Caco-2 (cell line): ENCODE results near the gene CNOT10. TPM values are rescaled to one million over a fixed set of nuclear protein-coding genes. Genes with fewer than 3 reads are reported as not detected.

Experiments
- BruUV-seq: library from RNA; stranded (reverse); fragments of 400-500 nt; replicated peaks from 2 replicates; lab custom pipeline; 2021; lab: Mats Ljungman, UMichigan
- CTCF ChIA-PET: fragments of 300-600 bp; sonication (Branson Sonifier 250); formaldehyde crosslinking; loops from one replicate; lab custom pipeline; 2022; ENCODE audit warnings: antibody characterized with exemption; lab: Charles Lee
- POLR2A ChIA-PET: fragments of 300-600 bp; sonication (Branson Sonifier 250); formaldehyde crosslinking; loops from one replicate; lab custom pipeline; 2022; ENCODE audit warnings: antibody characterized with exemption; lab: Charles Lee
- DNase-seq, 2 experiments: peaks; one replicate each; pipeline versions ENCODE4 v3.0.0 to v3.0.0-alpha.2; 2020 to 2022
- H3K27me3 ChIP-seq: replicated peaks from 2 replicates; pipeline ENCODE4 v1.6.0; 2011; ENCODE audit warnings: low read length; ENCODE audit not compliant: control insufficient read depth, insufficient read depth
- H3K36me3 ChIP-seq: 2 replicates; pipeline ENCODE4 v1.5.1; 2011; ENCODE audit warnings: low read length; ENCODE audit not compliant: control insufficient read depth, insufficient read depth
- H3K4me1 ChIP-seq: fragments of 250-450 bp; sonication (Bioruptor Pico); 2 replicates; pipeline ENCODE4 v1.5.1; 2020; ENCODE audit warnings: mild to moderate bottlenecking
- H3K4me3 ChIP-seq: 2 replicates; pipeline ENCODE4 v1.5.1; 2011; ENCODE audit warnings: low read depth, mild to moderate bottlenecking, control low read depth, low read length
- H3K9me3 ChIP-seq: fragments of 250-450 bp; sonication (Bioruptor Pico); 2 replicates; pipeline ENCODE4 v1.5.1; 2020; ENCODE audit warnings: mild to moderate bottlenecking, moderate library complexity
- H3K27ac Mint-ChIP-seq: one replicate; pipeline ENCODE4 v1.8.0; 2022; ENCODE audit warnings: mixed read lengths; ENCODE audit not compliant: unreplicated experiment
- H3K27me3 Mint-ChIP-seq: one replicate; pipeline ENCODE4 v1.8.0; 2022; ENCODE audit warnings: mixed read lengths; ENCODE audit not compliant: insufficient read depth, unreplicated experiment
- H3K36me3 Mint-ChIP-seq: one replicate; pipeline ENCODE4 v1.8.0; 2022; ENCODE audit warnings: mild to moderate bottlenecking, mixed read lengths; ENCODE audit not compliant: insufficient read depth, unreplicated experiment
- H3K4me1 Mint-ChIP-seq: one replicate; pipeline ENCODE4 v1.8.0; 2022; ENCODE audit warnings: low read depth, mixed read lengths; ENCODE audit not compliant: unreplicated experiment
- H3K4me3 Mint-ChIP-seq: one replicate; pipeline ENCODE4 v1.8.0; 2022; ENCODE audit warnings: mild to moderate bottlenecking, moderate library complexity, mixed read lengths; ENCODE audit not compliant: unreplicated experiment
- H3K9me3 Mint-ChIP-seq: one replicate; pipeline ENCODE4 v1.8.0; 2022; ENCODE audit warnings: mixed read lengths; ENCODE audit not compliant: unreplicated experiment
- intact Hi-C: fragments of 100-400 bp; cut with micrococcal nuclease; formaldehyde crosslinking; loops from one replicate; pipeline ENCODE4 v1.10.0; 2022; ENCODE audit not compliant: unreplicated experiment
- total RNA-seq: library from RNA; stranded (reverse); gene quantifications from 2 replicates; pipeline ENCODE4 v1.2.3, GENCODE V29; 2022
- TF ChIP-seq, protein P1 (sequence below), 2 experiments: fragments of 200-600 bp in 1 of 2; IDR thresholded peaks; 1 replicate in 1 of 2; 2 replicates in 1 of 2; pipeline versions ENCODE4 v1.5.1 to v1.8.0; 2011 to 2022; ENCODE audit warnings: antibody characterized with exemption in 1 of 2, control low read depth in 1 of 2, inconsistent platforms in 1 of 2, low read depth in 1 of 2, low read length in 1 of 2, mild to moderate bottlenecking in 1 of 2, moderate library complexity in 1 of 2; ENCODE audit not compliant: insufficient read depth in 1 of 2, severe bottlenecking in 1 of 2, unreplicated experiment in 1 of 2

CNOT10 gene
- total RNA-seq, 1 experiment from 2014 or later = 49.5 TPM

GRCh38 chr3:32675650-32676049 lies 9.3 kb upstream of the CNOT10 start:
- intact Hi-C loops = no loop called here
- CTCF ChIA-PET = no interaction called here
- Mint-ChIP-seq H3K4me1 (no peaks in the 10 kb centered on the region), H3K9me3 (no peaks in the 10 kb centered on the region), H3K27ac (no peak overlapping the region), H3K27me3 (no peaks in the 10 kb centered on the region), H3K36me3 (no peaks in the 10 kb centered on the region), H3K4me3 (no peak overlapping the region)
- H3K36me3 ChIP-seq = no peaks in the 10 kb centered on the region
- H3K27me3 ChIP-seq = no peaks in the 10 kb centered on the region
- no peak for DNase-seq
- POLR2A ChIA-PET = no interaction called here
- no peaks in the 10 kb centered on the region for H3K4me1 ChIP-seq
- no peaks in the 10 kb centered on the region for H3K9me3 ChIP-seq
- no peak overlapping the region for H3K4me3 ChIP-seq
- TF ChIP-seq, protein P1, sequence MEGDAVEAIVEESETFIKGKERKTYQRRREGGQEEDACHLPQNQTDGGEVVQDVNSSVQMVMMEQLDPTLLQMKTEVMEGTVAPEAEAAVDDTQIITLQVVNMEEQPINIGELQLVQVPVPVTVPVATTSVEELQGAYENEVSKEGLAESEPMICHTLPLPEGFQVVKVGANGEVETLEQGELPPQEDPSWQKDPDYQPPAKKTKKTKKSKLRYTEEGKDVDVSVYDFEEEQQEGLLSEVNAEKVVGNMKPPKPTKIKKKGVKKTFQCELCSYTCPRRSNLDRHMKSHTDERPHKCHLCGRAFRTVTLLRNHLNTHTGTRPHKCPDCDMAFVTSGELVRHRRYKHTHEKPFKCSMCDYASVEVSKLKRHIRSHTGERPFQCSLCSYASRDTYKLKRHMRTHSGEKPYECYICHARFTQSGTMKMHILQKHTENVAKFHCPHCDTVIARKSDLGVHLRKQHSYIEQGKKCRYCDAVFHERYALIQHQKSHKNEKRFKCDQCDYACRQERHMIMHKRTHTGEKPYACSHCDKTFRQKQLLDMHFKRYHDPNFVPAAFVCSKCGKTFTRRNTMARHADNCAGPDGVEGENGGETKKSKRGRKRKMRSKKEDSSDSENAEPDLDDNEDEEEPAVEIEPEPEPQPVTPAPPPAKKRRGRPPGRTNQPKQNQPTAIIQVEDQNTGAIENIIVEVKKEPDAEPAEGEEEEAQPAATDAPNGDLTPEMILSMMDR (IDR thresholded peaks at IDR 0.05; ENCODE audit: insufficient read depth in 1 of 2, low read depth in 1 of 2, low read length in 1 of 2, severe bottlenecking in 1 of 2, unreplicated experiment in 1 of 2) = no peak
- no TSS peak for BruUV-seq

DNA sequence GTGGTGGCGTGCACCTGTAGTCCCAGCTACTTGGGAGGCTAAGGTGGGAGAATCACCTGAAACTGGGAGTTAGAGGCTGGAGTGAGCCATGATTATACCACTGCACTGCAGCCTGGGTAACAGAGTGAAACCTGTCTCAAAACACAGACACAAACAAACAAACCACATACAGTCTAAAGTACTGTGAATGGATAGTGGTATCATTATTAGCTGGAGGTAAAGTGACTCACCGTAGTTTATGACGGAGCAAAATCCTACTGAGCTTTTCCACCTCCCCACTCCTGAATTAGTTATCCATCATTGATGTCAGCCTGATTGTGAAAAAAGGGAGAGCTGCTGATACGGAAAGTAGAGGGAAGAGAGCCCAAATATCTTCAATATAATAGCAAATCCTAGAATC lies 3.2 kb upstream of the CNOT10 start:
- no TSS peak for BruUV-seq
- Mint-ChIP-seq H3K4me3 (no peak overlapping the region), H3K27me3 (no peaks in the 10 kb centered on the region), H3K36me3 (peaks cover 4% of the 10 kb centered on the region), H3K9me3 (no peaks in the 10 kb centered on the region), H3K4me1 (peaks cover 8% of the 10 kb centered on the region), H3K27ac (no peak overlapping the region)
- H3K9me3 ChIP-seq = 0 out of 2 replicates have a peak, but pooled peaks cover 2% of the 10 kb centered on the region
- TF ChIP-seq, protein P1 (IDR thresholded peaks at IDR 0.05; ENCODE audit: insufficient read depth in 1 of 2, low read depth in 1 of 2, low read length in 1 of 2, severe bottlenecking in 1 of 2, unreplicated experiment in 1 of 2) = no peak
- ChIA-PET POLR2A (no interaction called here), CTCF (no interaction called here)
- H3K4me1 ChIP-seq = peaks cover 8% of the 10 kb centered on the region; the same call in 1 of the 2 replicates
- no peak for DNase-seq
- no peak overlapping the region for H3K4me3 ChIP-seq
- no peaks in the 10 kb centered on the region for H3K36me3 ChIP-seq
- no peaks in the 10 kb centered on the region for H3K27me3 ChIP-seq
- intact Hi-C loops = no loop called here

DNA sequence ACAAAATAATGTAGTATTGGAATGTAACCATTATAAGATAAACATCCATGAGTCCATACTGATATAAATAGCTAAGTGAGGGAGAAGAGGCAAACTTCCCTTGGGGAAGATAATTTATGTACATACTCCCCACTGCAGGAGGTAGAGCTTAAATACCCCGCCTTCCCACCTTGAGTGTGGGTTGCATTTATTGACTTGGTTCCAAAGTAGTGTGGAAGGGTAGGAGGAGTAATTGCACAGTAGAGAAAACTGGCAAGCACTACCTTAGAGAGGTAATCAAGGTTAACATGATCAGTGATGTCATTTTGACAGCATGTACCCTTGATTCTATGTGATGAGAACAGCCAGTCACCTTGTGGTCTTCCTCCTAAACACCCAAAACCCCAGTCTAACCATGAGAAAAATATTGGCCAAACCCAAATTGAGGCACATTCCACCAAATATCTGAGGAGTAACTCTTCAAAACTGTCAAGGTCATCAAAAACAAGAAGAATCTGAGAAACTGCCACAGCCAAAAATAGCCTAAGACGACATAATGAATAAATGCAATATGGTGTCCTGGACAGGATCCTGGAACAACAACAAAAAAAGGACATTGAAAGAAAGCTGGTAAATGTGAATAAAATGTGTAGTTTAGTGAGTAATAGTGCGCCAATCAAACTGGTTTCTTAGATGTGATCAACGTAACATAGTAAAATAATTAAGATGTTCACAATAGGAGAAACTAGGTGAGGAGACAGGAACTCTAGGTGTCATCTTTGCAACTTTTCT lies 774 bp upstream of the CNOT10 start:
- no TSS peak for BruUV-seq
- peak overlapping the region; percentile 86 for H3K4me3 Mint-ChIP-seq
- POLR2A ChIA-PET = interaction anchor here (0.6 kb wide), 2 partner anchors 219 to 406 kb away, joined by 3 read pairs; no protein-coding TSS in a partner anchor
- H3K36me3 ChIP-seq = no peaks in the 10 kb centered on the region
- no peaks in the 10 kb centered on the region for H3K9me3 Mint-ChIP-seq
- TF ChIP-seq, protein P1 (IDR thresholded peaks at IDR 0.05; ENCODE audit: insufficient read depth in 1 of 2, low read depth in 1 of 2, low read length in 1 of 2, severe bottlenecking in 1 of 2, unreplicated experiment in 1 of 2) = no peak
- peaks cover 11% of the 10 kb centered on the region; the same call in 1 of the 2 replicates for H3K4me1 ChIP-seq
- peak overlapping the region; percentile 82 for H3K27ac Mint-ChIP-seq
- peaks cover 17% of the 10 kb centered on the region for H3K36me3 Mint-ChIP-seq
- no peaks in the 10 kb centered on the region for H3K27me3 ChIP-seq
- CTCF ChIA-PET = interaction anchor here (0.5 to 0.7 kb wide), 2 partner anchors 174 to 218 kb away, joined by 3 to 5 read pairs; no protein-coding TSS in a partner anchor
- H3K4me1 Mint-ChIP-seq = peaks cover 14% of the 10 kb centered on the region
- H3K9me3 ChIP-seq = 0 out of 2 replicates have a peak, but pooled peaks cover 2% of the 10 kb centered on the region
- H3K27me3 Mint-ChIP-seq = no peaks in the 10 kb centered on the region
- peak overlapping the region; percentile 63 for H3K4me3 ChIP-seq
- no peak for DNase-seq
- intact Hi-C loops = no loop called here
